Inflammatory macrophage treated with lipopolysaccharide for 4 hours (primary cell): ENCODE measurements around the gene FRMPD3.

Experiments used
- DNase-seq: peaks from one replicate; pipeline ENCODE4 v3.0.0-alpha.2; 2020

The FRMPD3 gene

GRCh38 chrX:107482046-107482445 lies 32.6 kb downstream of the FRMPD3 start:
- no peak for DNase-seq

DNA sequence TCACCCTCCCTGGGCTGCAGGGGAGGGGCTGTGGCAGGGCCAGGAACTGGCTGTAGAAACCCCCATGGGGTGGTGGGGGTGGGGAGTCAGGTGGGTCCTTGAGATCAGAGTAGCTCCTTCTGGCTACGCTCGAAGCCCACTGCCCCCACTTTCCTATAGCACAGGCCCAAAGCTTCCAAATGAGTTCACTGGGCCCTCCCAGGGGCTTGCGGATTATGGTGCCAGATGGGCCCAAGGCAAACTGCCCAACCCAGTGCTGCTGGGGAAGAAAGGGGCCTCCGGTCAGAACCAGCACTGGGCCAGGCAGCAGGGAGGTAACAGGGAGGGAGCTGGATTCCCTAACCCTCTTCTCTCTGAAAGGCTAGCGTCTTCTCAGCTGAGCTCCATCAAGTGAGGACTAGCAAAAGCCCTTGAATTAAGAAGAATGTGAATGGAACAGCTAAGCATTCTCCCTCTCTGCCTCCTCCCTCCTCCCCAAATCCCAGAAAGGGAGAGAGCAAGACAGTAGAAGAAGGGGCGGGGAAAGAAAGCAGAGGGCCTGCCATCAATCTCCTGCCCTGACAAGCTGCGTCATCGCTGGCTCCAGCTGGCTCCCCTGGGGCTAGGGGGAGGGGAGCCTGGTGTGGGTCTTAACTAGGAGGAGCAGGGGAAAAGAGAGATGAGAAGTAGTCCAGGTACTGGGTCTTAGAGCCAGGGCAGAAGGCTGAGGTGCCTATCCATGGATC lies 34.7 kb downstream of the FRMPD3 start:
- no peak for DNase-seq

DNA sequence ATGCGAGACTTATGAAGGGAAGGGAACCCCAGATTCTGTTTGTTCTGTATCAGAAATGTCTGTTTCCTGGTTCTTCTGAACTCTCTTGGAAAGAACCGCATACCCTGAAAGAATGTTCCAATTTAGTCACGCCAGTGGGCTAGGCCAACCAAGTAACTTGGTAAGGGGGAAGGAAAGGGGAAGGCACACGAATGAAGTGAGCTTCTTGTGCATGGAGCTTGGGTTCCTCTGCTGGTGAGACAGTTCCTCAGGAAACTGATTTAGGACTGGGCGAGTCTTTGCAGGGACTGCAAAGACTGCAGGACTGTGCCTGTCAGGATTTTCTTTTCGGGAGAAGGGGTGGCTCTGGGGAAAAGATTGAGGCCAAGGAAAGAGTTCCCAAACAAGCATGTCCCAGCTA lies 35.6 kb downstream of the FRMPD3 start:
- no peak for DNase-seq

GRCh38 chrX:107493141-107493540 lies 43.7 kb downstream of the FRMPD3 start:
- no peak for DNase-seq

GRCh38 chrX:107496786-107497185 lies 47.3 kb downstream of the FRMPD3 start:
- no peak for DNase-seq
